H1 (cell line): ENCODE measurements around the gene TBL2. TPM values are rescaled to one million over a fixed set of nuclear protein-coding genes. Genes with fewer than 3 reads are reported as not detected.

ENCODE experiments used
- BRCA1 ChIP-seq: IDR thresholded peaks from 2 replicates; pipeline ENCODE4 v1.6.1; 2012; ENCODE audit warnings: low read depth, low read length, improper control_type of control experiment
- KDM5A ChIP-seq: fragments of 200-600 bp; IDR thresholded peaks from 2 replicates; pipeline ENCODE4 v1.7.1; 2012; ENCODE audit warnings: mild to moderate bottlenecking, low read length, inconsistent platforms, mixed read lengths
- POU5F1 ChIP-seq: IDR thresholded peaks from 2 replicates; pipeline ENCODE4 v1.6.1; 2011; ENCODE audit warnings: low read depth, mild to moderate bottlenecking, low read length, moderate library complexity
- RNF2 ChIP-seq: fragments of 200-900, 300-1000 bp; sonication (generic); IDR thresholded peaks from 2 replicates; pipeline ENCODE4 v1.7.1; 2016; ENCODE audit warnings: borderline replicate concordance, low read depth, mild to moderate bottlenecking, antibody characterized with exemption, low read length; ENCODE audit not compliant: poor library complexity, severe bottlenecking; ENCODE audit errors: missing control alignments
- SIRT6 ChIP-seq: IDR thresholded peaks from one replicate; pipeline ENCODE4 v1.7.1; 2012; ENCODE audit warnings: low read length, inconsistent platforms
- polyA plus RNA-seq, 7 experiments: library from polyadenylated mRNA; depleted of rRNA in 3 of 7; stranded (reverse) in 5 of 7; unstranded in 2 of 7; fragments of >200 nt in 5 of 7; fragments of 200-250 nt in 2 of 7; gene quantifications; 1 replicate in 5 of 7; 2 replicates in 1 of 7; 4 replicates in 1 of 7; pipeline versions ENCODE4 v1.2.1 to v1.2.3, GENCODE V29; 2011 to 2013; ENCODE audit warnings: missing spikeins in 2 of 7, mixed read lengths in 2 of 7
- total RNA-seq: library from RNA; stranded (reverse); fragmentation: NEBNext Ultra II Directional; extraction: Animal tissue kit (Norgen Biotek cat#: 25700); gene quantifications from 2 replicates; pipeline ENCODE4 v1.2.1, GENCODE V29; 2021
- TF ChIP-seq, protein P1 (sequence below): IDR thresholded peaks from 2 replicates; pipeline ENCODE4 v1.6.1; 2011; ENCODE audit warnings: low read length, improper control_type of control experiment

Gene TBL2
- total and polyA plus RNA-seq, 2 of the 8 experiments (the other 6 are each of a cell fraction or from before 2014, with no cell fraction given): 25.8 to 29.7 TPM

DNA sequence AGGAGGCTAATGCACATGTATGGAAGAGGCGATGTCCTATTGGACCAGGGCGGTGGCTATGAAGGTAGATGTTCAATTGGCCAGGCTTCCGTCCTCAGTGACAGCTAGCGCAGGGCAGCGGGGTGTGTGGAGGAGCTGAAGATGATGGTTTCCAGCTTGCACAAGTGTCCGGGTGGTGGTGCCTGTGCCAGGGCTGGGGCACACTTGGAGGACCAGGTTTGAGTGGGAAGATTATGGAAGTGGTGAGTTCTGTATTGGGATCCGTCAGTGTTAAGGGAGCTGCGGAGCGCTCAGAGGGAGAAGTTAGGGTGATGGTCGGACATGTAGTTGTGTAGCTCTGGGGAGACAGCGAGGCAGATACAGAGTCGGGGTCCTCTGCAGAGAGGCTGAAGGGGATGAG is 8.5 kb upstream of the TBL2 start (continued):
- TF ChIP-seq, protein P1, sequence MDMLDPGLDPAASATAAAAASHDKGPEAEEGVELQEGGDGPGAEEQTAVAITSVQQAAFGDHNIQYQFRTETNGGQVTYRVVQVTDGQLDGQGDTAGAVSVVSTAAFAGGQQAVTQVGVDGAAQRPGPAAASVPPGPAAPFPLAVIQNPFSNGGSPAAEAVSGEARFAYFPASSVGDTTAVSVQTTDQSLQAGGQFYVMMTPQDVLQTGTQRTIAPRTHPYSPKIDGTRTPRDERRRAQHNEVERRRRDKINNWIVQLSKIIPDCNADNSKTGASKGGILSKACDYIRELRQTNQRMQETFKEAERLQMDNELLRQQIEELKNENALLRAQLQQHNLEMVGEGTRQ: no peak
- TF ChIP-seq KDM5A: no peak
- TF ChIP-seq POU5F1: no peak
- TF ChIP-seq BRCA1: no peak
- no peak for TF ChIP-seq RNF2
- TF ChIP-seq SIRT6: no peak
